Stimulated activated CD8-positive, alpha-beta memory T cell treated with anti-CD3 and anti-CD28 coated beads, Interleukin-12 subunit alpha, Interleukin-12 subunit beta, amount 100 ng/mL, for 24 hours (primary cell): Measurements from ENCODE around the gene PTPRE.

Experiments used
- DNase-seq: peaks from one replicate; pipeline ENCODE4 v3.0.0-alpha.2; 2020; ENCODE audit errors: extremely low read depth

Gene PTPRE

GRCh38 chr10:127882801-127883459 is 24.0 kb upstream of the PTPRE start:
- DNase-seq, result no peak

DNA sequence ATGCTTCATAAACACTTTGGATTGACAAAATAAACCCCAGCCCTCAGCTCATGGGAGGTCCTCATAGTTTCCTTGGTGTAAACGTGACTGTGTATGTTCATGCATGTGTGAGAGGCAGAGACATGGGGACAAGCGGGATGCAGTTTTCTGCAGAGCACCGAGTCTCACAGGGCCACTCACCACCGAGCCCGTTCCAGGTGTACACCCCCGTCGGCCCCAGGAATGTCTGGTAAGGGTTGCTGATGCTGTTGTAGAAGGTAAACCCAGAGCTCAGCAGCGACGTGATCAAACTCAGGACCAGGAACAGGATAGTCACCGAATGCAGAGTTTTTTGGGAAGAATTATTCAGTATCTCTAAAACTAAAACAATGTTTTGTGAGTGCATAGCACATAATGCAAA is 23.4 kb upstream of the PTPRE start:
- no peak for DNase-seq

DNA sequence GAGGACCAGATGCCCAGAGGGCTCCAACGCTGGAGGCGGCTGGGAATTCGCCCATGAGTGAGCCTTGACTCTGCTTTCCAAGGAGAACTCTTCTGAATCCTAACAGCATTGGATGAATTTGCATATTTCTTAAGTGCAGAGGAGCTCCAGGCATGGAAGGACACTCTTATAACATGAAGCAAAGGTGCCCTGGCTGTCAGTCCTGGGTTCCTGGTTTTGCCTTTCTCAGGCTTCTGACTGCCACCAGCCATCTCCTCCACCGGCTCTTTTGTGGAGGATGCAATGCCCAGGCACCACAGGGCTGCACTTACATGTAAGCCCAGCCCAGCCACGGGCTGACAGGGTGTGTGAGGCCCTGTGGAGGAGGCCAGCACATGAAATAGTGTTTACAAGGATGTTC is 22.4 kb upstream of the PTPRE start:
- no peak for DNase-seq

DNA sequence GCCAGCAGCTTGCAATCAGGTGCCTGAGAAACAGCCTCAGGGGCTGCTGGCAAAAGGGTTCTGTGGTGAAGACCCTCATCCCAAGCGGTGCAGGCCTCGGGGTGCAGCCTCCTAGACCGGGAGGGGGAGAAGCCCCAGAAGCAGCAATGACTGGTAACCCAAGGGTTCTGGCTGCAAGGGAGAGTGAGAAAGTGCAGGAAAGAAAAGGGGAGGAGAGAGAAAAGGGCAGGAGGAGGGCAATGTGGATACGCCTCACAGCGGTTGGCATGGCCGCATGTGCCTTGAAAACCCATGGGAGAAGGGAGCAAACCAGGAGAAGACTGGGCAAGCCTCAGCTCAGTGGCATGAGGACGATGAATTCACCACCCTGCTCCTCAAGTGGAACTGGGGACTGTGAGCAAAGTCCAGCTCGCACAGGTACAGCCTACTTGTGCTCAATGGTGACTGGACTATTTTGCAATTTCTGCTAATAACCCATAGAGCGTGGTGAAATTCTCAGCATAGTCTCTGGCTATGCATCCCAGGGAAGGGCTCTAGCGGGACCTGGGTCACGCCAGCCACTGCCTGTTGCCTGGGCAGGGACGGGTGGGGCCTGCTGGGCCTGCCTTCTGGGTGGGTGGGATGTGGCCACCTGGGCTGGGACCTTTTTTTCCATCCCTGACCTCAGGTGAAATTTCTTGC is 20.4 kb upstream of the PTPRE start:
- no peak for DNase-seq

GRCh38 chr10:127887541-127888415 is 19.1 kb upstream of the PTPRE start:
- DNase-seq, result no peak

DNA sequence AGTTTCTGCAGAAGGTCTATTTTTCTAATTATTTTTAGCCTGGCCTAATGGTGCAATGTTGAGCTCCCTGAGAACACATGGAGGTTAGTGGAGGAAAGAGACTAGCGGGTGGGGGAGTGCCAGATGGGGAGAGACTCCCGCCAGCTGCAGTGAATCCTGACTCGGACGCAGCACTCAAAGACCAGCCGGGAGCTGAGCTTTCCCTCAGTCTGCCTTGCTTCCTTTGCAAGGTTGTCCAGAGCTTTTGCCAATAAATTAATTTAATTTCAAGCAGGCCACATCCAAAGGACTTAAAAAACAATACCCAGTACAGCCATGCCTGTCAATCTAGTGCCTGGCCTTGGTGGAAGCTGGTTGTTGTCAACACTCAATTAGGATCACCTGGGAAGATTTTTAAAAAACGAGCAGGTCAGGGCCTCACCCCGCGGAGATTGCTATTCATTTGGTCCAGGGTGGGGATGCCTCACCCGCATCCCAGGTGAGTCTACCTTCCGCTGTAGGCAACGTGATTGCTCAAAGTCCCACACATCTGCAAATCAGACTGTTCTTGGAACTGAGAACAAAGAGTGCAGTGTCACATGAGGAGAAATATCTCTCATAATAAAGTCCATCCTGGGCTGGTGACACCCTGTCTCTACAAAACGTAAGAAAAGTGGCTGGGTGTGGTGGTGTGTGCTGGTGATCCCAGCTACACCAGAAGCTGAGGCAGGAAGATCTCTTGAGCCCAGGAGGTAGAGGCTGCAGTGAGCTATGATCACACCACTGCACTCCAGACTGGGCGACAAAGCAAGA is 18.2 kb upstream of the PTPRE start:
- no peak for DNase-seq

- DNase-seq, result no peak
Measured at GRCh38 chr10:127889605-127890195, 17.2 kb upstream of the PTPRE start.

DNA sequence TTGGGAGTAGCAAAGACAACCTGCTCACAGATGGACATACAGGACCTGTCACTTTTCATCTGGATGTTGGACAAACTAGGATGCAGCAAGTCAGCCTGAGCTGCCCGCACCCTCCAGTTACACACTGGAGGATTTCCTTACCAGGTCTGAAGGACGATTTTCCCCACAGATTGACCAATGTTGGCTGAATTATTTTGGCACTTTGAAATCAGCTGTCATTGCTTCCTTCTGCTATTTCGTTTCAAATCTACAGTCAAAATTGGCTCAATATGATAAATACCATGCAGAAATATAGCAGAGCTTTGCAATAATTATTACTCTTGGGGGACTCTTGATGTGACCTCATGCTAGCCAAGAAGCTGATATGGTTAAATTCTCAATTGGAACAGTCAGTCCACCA is 16.7 kb upstream of the PTPRE start:
- no peak for DNase-seq

- no peak for DNase-seq
Measured at GRCh38 chr10:127890832-127891334, 16.0 kb upstream of the PTPRE start.

GRCh38 chr10:127892743-127893142 is 14.2 kb upstream of the PTPRE start, which contains the start of gene CLRN3:
Gene CLRN3, minus strand, starts transcription at chr10:127892941. Its CDS starts 157 bp downstream, at chr10:127892784.
- no peak for DNase-seq

DNA sequence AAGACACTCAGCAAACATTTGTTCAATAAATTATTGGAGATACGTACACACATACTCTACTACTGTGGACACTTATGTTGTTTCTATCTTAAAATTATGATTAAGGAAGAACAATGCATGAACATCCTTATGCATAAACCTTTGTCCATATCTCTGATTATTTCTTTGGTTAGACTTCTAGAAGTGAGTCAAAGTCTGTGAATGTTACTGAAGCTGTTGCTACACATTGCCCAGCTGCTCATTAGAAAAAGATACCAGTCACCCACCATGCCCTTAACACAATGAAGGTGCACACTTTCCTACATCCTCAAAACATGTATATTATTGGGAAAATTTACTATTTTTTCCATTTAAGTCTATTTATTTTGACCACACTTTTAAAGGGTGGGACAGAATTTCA is 12.8 kb upstream of the PTPRE start:
- DNase-seq, result no peak

DNA sequence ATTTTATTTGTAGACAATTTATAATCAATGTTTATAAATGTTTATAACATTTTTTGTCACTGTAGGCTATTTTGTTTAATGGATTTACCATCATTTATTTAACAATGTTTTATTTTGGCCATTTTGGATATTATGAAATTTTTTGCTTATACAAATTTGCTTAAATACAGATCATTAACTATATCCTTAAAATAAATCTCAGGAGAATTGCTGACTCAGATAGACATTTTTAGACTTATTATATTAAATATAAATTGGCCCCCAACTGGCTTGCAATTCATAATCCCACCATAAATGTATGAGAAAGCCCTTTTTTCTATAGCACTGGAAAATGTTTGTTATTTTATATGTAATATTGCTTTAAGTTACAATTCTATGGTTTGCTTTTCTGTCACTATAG is 10.3 kb upstream of the PTPRE start:
- no peak for DNase-seq

GRCh38 chr10:127897177-127897576 is 9.7 kb upstream of the PTPRE start:
- DNase-seq, result no peak

GRCh38 chr10:127899766-127900387 is 7.0 kb upstream of the PTPRE start:
- no peak for DNase-seq

GRCh38 chr10:127903789-127904188 is 3.1 kb upstream of the PTPRE start:
- DNase-seq, result no peak

DNA sequence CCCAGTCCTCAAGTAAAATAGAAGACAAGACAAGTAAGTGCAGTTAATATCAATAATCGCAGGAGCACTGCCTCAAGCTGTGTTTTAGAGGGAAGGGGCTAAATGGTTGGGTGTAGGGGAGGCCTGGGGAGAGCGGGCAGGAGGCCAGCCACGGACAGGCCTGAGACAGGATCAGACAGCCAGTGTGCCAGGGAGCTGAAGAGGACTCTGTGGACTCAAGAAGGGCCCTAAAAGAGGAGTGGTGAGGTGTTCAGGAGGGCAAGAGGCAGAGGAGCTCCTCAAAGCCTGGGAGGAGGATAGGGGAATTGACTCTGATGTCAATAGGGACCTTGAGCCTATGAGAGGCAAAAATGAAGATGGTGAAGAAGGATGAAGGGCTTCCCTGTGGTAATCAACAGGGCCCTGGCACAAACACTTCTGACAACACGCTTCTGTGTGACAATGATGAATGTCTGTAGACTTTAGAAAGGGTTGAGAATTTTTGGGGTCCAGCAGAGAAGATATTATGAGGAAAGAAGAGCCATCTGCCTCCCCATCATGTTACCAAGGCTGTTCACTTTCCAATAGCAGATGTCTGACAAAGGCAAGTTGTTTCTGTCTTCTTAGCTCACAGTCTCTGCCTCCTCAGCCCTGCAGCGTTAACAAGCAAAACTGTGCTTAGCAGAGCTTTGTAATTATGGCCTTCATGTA is 2.4 kb upstream of the PTPRE start:
- DNase-seq, result no peak

GRCh38 chr10:127905001-127905847 is 1.7 kb upstream of the PTPRE start:
- no peak for DNase-seq

GRCh38 chr10:127905848-127906261 is 1.0 kb upstream of the PTPRE start:
- no peak for DNase-seq

DNA sequence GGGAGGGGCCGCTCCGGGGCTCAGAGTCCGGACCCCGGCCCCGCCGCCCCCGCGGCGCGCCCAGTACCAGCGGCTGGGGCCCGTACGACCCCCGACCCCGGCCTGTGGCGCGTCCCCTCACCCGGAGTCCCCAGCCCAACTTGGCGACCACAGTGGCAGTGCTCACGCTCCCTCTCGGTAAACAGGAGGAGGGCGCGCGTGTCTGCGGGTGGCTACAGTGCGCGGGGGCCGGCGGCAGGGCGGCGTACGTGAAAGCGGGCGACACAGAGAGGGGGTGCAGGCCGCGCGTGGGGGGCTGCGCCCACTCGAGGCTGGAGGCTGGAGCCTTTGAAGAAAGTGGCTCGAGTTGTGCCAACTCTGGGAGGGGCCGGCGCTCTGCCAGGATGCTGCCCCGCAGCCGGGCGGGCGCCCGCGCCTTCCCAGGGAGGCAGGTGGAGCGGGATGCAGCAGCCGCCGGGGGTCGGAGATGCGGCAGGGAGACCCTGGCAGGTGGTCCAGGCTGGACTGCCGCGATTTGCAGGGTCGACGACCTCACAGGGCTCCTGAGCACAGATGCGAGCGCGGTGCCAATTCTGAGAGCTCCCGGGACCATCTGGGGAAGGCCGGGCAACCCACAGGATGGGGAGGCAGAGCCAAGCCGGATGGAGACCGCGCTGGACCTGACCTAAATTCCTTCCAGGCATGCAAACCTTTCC is 655 bp downstream of the PTPRE start:
- DNase-seq, result no peak
